Measurements from ENCODE around the gene SEC24D.

SEC24D gene

DNA sequence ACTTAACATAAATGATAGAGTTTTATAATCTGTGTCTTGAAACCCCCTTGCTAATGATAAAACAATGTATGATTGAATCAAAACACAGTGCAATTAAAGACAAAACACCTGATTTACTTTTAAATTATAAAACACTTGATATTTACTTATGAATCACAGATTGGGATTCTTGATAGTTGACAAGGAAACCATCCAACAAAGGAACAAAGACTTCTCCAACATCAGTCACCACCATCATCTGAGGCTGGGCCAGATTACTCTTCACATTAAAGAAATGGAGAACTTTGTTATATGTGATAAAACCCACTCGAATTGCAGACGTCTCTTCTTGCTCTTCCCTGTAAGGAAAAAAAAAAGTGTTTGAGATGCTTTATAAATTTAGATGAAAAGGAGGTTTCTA is 83.4 kb downstream of the SEC24D start:
- DNase-seq (ENCODE audit: low read depth, low spot score): no peak

GRCh38 chr4:118751629-118752323 is 84.2 kb downstream of the SEC24D start:
- no peak for DNase-seq (ENCODE audit: low read depth, low spot score)

DNA sequence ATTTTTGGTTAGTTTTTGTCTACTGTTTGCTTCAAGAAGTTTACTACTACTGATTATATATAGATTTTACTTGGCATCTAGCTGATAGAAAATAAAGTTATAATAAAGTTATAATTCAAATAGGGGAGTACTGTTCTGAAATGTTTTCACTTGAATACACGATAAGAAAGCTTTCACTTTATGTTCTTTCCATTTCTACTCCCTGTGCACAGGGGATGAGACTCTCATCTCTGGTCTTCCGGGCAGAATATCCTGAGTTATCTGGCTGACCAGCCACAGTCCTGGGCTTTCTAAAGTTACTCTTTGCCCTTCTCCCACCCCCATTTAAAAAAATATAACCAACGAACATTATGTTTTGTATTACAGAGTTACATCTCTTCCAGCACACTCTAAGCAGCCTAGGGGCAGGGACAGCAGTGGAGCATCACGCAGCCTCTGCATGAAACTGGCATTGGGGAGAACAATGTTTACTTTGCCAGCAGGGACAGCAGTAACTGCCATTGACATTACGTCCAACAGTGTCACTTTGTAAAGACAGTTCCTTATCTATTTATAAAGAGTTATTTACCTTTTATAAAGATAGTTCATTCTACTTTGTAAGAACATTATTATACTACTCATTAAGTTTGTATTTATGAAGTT is 86.5 kb downstream of the SEC24D start:
- DNase-seq (ENCODE audit: low read depth, low spot score): no peak

DNA sequence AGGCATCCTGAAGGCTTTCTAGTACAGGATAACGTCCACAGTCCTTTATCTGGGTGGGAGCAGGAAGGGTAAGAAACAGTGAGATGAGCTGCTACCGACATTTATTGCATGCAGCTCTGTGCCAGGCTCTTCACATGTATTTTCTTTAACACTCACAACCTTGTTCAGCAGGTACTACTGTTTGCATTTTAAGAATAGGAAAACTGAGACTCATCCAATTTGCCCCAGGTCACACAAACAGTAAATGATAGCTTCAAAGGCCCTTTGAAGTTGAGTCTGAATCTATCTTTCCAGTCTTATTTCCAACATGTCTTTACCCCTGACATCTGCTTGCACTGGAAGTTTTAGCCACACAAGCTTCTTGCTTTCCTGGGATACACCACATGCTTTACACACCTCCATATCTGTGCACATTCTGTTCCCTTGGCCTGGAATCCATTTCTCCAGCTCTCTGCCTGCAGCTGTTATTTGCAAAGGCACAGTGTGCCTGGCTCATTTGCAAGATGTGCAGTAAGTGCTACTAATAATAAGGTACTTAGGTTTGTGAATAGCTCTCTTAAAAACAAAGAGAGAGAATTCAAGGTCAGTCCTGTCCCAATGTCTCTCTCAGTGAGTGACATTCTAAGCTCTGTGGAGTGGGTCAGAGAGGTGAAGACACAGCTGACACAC is 89.5 kb downstream of the SEC24D start:
- peak; percentile 7 for DNase-seq (ENCODE audit: low read depth, low spot score)

- no peak for DNase-seq (ENCODE audit: low read depth, low spot score)
These were observed 90.6 kb downstream of the SEC24D start for GRCh38 chr4:118745357-118745756.

- no peak for DNase-seq (ENCODE audit: low read depth, low spot score)
These were observed 92.1 kb downstream of the SEC24D start for GRCh38 chr4:118743867-118744266.

DNA sequence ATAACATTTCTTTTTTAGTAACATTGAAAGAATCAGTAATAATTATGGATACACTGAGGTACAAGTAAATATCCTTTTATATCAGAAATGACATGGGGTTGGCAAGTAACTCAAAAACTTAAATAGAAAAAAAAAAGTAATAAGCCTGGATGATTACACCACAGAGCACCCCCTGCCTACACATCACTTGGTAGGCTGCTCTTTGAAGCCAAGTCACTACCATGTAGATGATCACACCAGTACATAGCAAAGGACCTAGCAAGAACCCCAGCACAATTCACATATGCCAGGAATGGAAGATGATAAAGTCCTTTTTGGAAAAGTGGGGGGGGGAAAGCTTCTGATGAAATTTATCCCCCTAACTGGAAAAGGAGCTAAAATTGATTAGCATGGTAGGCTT is 93.9 kb downstream of the SEC24D start:
- no peak for DNase-seq (ENCODE audit: low read depth, low spot score)

DNA sequence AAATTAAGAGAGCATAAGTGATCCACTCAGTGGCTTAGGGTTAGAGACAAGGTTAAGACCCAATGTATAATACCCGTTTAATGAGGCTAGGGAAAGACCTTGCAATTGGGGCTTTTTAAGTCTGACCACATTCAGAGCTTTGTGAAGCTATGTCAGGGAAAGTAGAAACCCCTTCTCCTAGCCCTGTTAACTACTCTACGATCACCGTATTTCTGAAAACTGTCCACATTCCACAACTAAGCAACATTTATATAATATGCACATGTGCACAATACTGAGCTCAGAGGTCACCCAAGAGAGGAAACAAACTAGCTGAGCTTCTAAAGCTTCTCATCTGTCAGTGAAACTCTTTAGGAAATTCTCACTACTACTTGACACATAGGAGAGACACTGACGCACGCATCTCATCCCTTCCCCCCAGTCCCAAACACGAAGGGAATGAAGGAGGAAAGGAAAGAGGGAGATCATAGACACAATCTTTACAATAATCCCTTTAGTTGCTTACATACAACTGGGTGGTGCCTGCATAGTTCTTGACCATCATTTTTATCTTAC is 94.5 kb downstream of the SEC24D start:
- DNase-seq (ENCODE audit: low read depth, low spot score): no peak

DNA sequence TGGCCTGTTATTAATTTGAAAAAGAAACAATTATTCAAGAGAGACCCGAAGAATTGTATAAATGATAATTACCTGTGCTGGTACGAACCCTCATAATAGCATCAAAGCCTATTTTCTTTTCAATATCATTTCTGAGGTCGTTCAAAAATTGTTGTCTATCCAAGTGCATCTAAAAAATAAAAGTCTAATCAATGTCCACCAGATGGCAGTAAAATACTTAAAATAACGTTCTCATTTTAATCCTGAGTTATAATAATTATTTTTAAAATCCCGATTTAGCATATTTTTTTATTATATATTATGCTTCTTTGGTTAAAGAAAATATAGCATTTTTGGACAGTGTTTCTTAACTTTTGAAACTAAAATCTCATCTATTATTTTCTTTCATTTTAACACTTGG is 95.1 kb downstream of the SEC24D start:
- DNase-seq (ENCODE audit: low read depth, low spot score): no peak

GRCh38 chr4:118739022-118739713 is 96.8 kb downstream of the SEC24D start:
- no peak for DNase-seq (ENCODE audit: low read depth, low spot score)

- DNase-seq (ENCODE audit: low read depth, low spot score): no peak
These were observed 97.8 kb downstream of the SEC24D start for GRCh38 chr4:118738090-118738489.

DNA sequence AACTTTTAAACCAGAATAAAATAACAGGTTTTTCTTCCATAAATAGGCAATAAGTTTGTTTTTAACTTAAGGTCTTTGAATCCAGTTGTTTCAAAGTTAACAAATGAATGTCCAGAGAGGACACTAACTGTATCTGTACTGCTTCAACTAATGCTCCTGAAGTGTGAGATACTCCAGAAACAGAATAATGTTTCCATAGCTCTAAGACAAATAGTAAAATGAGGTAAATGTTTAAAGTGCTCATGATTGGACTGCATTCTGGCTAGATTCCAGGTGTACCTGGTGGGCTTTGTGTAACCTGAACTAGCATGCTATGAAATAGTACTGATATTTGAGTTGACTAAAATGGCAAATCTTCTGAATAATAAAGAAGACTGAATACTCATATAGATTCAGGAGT is 99.0 kb downstream of the SEC24D start:
- no peak for DNase-seq (ENCODE audit: low read depth, low spot score)

DNA sequence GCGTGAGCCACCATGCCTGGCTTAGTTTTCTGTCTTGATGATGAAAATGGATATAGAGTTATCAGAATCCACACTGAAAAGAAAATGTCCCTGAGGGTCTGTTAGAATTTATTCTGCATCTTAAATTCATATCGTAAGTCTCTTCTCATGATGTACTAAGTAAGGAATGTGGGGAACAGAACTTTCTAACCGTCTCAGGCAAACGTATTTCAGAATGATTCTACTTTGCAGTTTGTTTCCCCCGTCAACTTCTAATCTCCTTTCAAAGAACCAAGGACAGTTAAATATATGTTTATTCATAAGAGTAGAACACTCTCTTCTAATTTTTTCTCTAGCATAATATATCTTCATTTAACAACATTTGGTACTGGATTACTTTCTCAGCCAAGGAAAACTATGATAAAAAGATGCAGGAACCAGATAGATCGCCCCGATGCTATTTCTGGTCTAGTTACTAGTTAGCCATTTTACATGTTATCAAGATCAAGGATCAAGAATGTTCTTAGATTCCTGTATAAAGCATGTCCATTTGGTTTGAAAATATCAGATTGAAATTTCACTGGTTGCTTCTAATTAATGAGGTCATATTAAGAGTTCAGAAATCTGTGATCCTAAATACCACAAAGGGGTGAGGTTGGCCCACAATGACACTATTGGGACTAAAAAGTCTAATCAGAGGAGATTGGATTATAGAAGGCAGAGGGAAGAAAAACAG is 101.3 kb downstream of the SEC24D start:
- no peak for DNase-seq (ENCODE audit: low read depth, low spot score)

DNA sequence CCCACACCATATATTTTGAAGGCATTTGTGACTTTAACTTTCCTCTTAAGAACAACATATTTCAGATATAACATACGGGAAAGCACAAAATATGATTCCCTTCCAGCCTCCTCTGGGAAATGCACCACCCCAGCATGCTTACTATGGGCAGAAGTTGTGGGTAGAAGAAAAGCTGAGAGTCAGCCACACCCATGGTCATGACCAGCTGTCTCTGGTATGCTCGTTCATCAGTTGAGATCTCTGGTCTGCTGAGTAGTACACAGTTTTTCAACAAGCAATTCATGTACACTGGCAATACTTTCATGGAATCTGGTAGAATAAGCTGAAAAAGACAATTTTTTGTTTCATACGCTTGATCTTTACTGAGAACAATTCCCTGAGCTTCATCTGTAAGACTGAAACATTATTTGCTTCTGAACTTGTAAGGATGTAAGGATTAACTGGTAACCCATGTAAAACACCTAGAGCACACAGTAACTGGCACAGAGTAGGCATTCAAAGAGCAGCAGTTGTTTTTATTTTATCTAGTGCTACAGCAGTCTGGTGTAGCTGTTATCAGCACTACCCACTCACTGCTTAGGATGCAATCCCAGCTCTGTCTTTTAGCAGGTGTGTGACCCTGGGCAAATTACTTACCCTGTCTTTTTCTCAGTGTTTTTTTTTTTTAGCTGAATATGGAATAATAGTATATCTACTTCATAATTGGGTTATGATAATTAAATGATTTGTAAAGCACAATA is 103.2 kb downstream of the SEC24D start:
- no peak for DNase-seq (ENCODE audit: low read depth, low spot score)

DNA sequence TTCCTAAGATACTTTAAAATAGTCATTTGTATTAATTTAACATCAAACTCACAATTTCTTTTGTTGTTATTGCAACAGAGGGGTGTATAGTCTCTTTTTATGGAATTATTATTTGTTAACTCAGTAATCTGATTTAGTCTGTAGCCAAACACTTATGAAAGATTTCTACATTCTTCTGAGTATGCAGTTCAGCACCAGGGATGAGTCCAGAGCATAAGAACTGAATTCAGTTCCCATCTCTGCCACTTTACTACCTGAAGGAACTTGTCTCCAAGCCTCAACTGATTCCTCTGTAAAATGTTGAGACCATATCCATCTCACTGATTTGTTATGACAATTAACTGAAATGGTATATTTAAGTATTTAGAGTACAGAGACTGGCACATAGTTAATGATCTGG is 105.2 kb downstream of the SEC24D start:
- no peak for DNase-seq (ENCODE audit: low read depth, low spot score)

DNA sequence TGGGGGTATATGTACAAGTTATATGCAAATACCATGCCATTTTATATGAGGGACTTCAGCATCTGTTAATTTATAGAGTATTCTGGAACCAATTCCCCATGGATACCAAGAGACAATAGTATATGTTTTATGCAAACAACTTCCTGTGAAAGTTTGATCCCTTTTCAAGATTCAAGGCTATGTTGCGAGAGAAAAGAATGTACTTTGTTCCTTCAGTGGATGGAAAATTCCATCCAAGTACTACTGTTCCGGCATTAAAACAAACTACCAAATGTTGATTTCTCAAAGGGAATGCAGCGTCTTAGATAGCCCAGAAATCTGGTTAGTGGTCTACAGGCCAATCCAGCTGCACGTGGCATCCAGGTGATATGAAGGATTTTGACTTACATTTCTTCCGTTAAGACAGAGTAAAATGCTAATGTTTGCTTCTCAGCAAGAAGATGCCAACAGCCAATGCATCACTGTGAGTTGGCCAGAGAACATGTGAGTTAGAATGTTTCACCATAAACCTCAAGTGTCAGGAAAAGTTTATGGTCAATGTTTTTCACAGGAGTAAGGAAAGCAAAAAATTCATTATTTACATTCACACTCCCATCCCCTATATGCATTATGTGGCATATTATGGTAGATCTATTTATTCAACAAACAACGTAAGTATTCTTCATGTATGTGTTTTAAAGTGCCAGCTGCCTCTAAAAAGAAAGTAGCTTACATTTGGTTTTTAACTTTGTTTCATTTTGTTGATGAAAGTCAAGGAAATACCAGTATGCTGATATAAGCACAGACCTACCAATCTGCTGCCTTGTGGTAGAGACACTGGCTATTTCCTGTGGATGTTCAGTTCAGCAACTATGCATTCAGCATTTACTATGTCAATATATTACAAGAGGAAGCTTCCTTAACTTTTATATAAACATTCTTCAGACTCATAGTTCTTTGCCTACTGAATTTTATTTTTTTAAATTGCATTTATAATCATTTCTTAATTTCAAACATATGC is 106.3 kb downstream of the SEC24D start:
- no peak for DNase-seq (ENCODE audit: low read depth, low spot score)

GRCh38 chr4:118727360-118727759 is 108.6 kb downstream of the SEC24D start:
- DNase-seq (ENCODE audit: low read depth, low spot score): no peak

- DNase-seq (ENCODE audit: low read depth, low spot score): no peak
These were observed 112.6 kb downstream of the SEC24D start for GRCh38 chr4:118723369-118723768.

- no peak for DNase-seq (ENCODE audit: low read depth, low spot score)
These were observed 114.2 kb downstream of the SEC24D start for GRCh38 chr4:118721752-118722151.
